OCI-LY1 (cell line): ENCODE data around the gene ALDH1L1.

ENCODE experiments used
- CTCF ChIP-seq: fragments of 200-600 bp; sonication (generic), shearing (Covaris generic); IDR thresholded peaks from 2 replicates; pipeline ENCODE4 v1.5.1; 2017; ENCODE audit warnings: mild to moderate bottlenecking, antibody characterized with exemption, low read length, moderate library complexity, mixed read lengths
- EZH2 ChIP-seq: fragments of 200-600 bp; sonication (generic), shearing (Covaris generic); IDR thresholded peaks from 2 replicates; pipeline ENCODE4 v1.8.0; 2017; ENCODE audit warnings: borderline replicate concordance, mixed run types, mild to moderate bottlenecking, antibody characterized with exemption, low read length, moderate library complexity, mixed read lengths

DNA sequence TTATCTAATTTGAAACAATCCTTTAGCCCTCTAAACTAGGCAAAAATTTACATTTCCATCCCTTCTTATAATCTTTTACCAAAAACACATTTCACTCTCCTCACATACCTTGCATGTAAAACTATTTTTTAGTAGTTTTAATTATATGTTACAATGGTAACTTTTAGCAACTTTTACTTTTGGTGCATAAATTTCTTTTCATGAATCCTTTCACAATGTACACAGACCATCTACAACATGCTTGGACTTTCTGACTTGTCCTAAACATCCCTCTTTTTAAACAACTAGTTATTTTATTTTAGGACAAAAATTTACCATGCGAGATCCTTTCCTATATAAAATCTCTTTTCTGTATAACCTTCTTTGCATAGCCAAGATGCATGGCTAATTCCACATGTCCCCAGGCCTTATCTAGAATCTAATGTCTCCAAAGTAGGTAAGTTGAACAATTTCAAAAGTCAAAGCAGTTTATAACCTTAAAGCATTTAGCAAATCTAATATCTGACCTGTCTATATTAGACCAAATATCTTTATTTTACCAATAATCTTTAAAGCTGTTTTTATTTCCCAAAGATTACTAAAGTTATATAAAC, 14.4 kb upstream of the ALDH1L1 start:
- no peak for TF ChIP-seq CTCF
- no peak for TF ChIP-seq EZH2
